ENCODE measurements around the gene PDZRN4.

DNA sequence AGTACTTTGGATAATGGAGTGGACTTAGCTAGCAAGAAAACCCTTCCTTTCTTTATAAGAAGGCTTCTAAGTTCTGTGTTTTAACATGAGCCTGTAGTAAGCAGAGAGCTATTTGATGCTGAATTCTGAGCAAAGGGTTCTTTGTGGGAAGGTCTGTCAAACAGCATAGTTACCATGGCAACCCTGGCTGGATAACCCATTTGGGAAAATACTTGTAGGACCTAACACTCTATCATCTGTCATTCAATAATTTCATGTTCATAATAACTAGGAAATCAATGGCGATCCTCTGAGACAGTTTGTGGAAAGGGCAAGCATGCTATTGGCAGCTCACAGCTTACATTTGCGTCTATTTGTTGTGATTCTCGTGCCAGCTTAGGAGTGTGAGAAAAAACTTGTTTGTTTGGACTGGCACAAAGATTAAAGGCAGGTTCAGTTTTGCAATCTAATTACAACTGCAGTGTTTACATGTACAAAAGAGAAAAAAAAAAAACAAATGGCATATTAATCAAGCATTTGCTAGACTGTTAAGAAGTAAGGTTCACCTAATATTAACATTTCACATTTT is 219.2 kb downstream of the PDZRN4 start:
- TF ChIP-seq, protein P1, sequence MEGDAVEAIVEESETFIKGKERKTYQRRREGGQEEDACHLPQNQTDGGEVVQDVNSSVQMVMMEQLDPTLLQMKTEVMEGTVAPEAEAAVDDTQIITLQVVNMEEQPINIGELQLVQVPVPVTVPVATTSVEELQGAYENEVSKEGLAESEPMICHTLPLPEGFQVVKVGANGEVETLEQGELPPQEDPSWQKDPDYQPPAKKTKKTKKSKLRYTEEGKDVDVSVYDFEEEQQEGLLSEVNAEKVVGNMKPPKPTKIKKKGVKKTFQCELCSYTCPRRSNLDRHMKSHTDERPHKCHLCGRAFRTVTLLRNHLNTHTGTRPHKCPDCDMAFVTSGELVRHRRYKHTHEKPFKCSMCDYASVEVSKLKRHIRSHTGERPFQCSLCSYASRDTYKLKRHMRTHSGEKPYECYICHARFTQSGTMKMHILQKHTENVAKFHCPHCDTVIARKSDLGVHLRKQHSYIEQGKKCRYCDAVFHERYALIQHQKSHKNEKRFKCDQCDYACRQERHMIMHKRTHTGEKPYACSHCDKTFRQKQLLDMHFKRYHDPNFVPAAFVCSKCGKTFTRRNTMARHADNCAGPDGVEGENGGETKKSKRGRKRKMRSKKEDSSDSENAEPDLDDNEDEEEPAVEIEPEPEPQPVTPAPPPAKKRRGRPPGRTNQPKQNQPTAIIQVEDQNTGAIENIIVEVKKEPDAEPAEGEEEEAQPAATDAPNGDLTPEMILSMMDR (IDR thresholded peaks at IDR 0.05; ENCODE audit: low read depth, low read length): no peak
- no peak for TF ChIP-seq EZH2phosphoT487 (IDR thresholded peaks at IDR 0.05; ENCODE audit: low read depth)

All from OCI-LY3 (cell line).